Cardiac fibroblast (primary cell): ENCODE results near the gene IL2RA.

ENCODE experiments used
- DNase-seq, 2 donors: peaks; one replicate each; pipeline versions ENCODE4 v3.0.0 to v3.0.0-alpha.2; 2010; ENCODE audit warnings: low read depth in 2 of 2
- H3K4me3 ChIP-seq, 2 donors: replicated peaks in 1 of 2; 1 replicate in 1 of 2; 2 replicates in 1 of 2; pipeline ENCODE4 v1.5.1; 2011; ENCODE audit warnings: low read depth in 2 of 2, low read length in 2 of 2, mild to moderate bottlenecking in 2 of 2, moderate library complexity in 1 of 2
- TF ChIP-seq, protein P1 (sequence below): IDR thresholded peaks from one replicate; pipeline ENCODE4 v1.5.1; 2011; ENCODE audit warnings: low read depth, mild to moderate bottlenecking, low read length, inconsistent platforms

Gene IL2RA

DNA sequence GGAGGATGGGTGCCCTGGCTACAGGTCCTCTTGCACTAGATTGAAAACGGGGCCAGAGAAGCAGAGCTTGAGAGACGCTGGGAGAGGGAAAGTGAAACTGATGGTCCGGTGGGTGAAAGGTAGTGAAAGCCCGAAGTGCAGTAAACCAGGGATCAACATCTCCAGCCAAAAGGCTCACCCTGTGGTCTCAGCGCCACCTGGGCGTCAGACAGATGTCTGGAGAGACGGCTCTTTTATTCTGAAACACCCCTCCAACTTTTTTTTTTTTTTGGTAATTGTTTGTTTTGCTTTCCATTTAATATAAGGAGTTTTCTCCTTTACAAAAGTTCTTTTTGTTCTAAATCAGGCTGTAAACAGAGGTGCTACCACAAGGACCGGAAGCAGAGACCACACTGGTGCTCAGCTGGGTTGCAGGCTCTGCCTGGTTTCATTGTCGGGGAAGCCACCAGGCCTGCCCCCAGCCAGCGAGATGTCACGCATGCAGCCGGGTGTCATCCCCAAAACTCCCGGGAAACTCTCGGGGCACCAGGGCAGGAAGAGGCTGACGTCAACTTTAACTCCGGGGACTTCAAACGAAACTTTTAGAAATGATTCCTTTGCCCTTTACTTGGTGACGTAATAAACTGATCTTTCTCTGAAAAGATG lies 11.2 kb downstream of the IL2RA start:
- TF ChIP-seq, protein P1, sequence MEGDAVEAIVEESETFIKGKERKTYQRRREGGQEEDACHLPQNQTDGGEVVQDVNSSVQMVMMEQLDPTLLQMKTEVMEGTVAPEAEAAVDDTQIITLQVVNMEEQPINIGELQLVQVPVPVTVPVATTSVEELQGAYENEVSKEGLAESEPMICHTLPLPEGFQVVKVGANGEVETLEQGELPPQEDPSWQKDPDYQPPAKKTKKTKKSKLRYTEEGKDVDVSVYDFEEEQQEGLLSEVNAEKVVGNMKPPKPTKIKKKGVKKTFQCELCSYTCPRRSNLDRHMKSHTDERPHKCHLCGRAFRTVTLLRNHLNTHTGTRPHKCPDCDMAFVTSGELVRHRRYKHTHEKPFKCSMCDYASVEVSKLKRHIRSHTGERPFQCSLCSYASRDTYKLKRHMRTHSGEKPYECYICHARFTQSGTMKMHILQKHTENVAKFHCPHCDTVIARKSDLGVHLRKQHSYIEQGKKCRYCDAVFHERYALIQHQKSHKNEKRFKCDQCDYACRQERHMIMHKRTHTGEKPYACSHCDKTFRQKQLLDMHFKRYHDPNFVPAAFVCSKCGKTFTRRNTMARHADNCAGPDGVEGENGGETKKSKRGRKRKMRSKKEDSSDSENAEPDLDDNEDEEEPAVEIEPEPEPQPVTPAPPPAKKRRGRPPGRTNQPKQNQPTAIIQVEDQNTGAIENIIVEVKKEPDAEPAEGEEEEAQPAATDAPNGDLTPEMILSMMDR, result peak; percentile 18
- H3K4me3 ChIP-seq, result peak overlapping the region; percentile 19 to 42
- peak; percentile 52 to 68 for DNase-seq

DNA sequence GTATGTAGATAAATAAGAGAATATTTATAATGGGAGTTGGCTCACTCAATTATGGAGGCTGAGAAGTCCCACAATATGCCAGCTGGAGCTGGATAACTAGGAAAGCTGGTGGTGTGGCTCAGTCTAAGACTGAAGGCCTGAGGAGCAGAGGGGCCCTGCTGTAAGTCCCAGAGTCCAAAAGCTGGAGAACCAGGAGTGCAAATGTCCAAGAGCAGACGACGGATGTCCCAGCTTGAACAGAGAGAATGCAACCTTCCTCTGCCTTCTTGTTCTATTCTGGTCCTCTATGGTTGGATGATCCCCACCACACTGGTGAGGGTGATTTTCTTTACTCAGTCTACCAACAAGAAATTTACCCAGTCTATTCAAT lies 13.2 kb downstream of the IL2RA start:
- DNase-seq, result no peak
- TF ChIP-seq, protein P1, result no peak
- no peak overlapping the region for H3K4me3 ChIP-seq

DNA sequence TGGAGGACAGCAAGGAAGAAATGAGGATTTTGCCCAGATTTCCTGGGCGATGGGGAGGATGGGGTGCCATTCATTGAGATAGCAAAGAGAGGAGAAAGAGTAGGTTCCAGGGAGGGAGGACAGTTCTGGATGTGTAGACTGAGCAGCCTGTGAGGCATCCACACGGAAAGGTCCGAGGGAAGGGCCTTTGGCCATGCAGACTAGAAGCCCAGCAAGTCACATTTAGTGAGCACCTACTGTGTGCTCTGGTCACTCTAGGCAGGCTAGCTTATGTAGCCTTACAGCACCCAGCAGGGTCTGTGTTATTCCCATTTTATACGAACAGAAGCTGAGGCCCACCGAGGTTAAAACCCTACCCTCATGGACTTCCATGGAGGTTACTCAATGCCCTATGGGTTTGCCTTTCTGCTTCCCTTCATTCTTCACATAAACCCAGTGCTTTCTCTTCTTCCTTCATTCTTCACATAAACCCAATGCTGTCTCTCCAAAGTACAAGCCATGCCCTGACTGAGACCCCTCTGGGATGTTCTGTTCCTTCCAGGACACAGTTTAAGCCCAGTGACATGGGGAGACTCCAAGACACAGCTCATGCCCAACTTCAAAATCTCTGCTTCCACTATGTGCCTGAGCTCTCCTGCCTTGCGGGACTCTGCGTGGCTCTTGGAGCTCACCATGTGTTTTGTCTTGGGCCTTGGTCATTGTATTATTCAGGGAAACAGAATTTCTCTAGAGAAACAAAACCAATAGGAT lies 13.7 kb downstream of the IL2RA start:
- no peak overlapping the region for H3K4me3 ChIP-seq
- DNase-seq, result no peak
- TF ChIP-seq, protein P1, result no peak

DNA sequence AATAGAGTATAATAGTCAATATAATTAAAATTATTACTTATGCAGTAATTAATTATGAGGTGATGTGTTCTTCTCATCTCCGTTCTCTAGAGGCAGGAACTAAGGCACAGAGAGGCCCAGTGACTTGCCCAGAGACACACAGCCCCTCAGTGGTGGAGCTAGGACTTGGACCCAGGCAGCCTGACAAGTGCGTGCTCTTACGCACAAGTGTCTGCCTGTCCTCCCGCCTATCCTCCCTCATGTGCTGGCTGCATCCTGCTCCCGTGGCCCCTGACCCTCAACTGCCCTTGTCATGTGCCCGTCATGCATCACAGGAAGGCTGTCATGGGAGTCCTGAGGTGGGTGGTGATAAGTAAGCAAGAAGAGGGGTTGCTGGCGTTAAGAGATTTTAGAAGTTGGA lies 14.3 kb downstream of the IL2RA start:
- TF ChIP-seq, protein P1, result no peak
- DNase-seq, result no peak
- no peak overlapping the region for H3K4me3 ChIP-seq

DNA sequence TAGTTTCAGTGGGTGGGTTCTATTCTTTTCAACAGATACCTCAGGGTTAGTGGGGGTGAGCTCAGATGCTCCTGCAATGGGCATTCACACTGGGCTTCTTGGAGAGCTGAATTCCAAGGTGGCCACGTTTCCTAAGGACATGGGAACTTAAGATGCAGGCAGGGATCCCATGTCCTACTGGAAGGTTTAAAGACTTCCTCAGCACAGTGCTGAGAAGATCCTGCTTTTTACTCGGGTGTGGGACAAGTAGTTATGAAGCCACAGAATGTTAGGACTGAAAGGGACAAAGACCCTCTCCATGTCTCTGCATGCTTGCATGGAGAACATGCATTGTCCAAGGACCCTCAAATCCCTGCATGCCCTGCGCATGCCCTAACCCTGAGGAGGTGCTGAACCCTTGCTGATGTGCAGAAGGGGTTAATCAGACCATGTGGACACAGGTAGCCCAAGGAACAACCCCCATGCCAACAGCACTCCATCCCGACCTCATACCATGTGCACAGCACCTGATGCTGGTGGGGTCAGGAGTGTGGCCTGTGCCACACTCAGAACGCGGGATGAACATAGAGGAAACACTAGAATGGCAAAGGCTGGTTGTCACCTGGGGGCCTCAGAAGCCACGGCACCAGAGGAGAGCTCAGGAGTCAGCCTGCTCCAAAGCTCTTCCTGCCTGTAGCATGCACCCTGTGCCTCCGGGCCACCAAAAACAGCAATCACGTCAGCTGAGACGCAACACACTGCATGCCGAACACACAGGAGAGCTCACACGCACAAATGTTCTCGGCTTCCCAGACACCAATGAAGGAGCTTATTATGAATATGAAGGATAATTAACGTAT lies 15.2 kb downstream of the IL2RA start:
- no peak for DNase-seq
- TF ChIP-seq, protein P1, result no peak
- no peak overlapping the region for H3K4me3 ChIP-seq

DNA sequence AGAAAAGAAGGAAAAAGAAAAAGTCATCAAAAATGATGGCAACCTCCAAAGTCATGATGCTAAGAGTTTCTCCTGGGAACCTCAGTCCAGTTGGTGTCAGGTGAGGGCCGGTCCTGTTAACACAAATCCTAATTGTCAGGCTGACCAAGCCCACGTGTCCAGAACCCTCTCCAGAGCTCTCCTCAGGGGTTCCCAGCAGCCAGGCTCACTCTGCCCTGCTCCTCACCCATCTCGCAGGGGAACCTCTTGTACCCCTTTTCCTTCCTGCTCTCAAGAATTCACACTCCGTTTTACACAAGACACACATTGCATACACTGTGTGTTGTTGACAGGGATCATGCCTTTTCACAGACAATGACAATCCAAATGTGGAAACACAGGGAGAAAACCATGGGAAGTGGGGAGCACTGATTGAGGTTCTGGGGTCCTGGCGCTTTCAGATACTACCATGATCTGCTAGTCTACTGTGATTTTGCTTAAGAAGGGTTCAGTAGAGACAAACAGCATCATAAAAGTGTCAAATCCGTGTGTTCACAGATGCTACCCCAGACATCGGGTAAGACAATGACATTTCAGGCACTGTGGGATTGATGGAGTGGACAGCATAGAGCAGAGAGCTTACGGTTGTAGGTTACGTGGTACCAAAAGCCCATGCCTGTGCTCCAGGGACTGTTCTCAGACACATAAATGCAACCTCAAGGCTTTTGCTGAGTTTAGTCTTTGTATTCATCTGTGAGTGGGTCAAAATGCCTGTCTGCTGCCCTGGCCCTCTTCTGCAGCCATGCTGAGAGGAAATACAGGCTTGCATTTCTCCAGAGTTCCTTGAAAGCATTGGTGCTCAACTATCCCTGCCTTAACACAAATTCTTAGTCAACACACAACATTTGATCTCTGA lies 16.0 kb downstream of the IL2RA start:
- DNase-seq, result no peak
- no peak overlapping the region for H3K4me3 ChIP-seq
- TF ChIP-seq, protein P1, result no peak
